ENCODE results near the gene OR2H1. TPM values are rescaled to one million over a fixed set of nuclear protein-coding genes. Genes with fewer than 3 reads are reported as not detected.

OR2H1 gene
- total and polyA plus RNA-seq, 8 donors: not detected

DNA sequence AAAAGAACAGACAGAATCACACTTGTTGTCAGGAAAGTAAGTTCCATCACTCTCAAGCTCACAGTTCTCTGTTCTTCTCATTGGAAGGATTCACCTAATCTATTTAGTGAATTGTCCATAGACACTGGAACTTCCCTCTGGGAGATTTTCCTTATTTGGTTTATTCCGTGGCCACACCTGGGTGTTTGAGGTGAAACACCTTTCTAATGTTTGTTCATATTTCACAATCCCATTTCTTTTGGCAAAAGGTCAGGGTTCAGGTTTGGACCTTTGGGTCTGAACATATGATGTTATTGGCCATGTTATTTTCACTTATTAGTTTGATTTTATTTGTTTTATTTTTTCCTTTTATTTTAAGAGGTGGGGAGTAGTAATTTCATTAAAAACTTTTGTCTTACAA, 26.8 kb downstream of the OR2H1 start:
- intact Hi-C loops (cut with DNase I; ENCODE audit: low total_unique reads): no loop called here
- H3K4me3 ChIP-seq: no peak overlapping the region
- no peaks in the 10 kb centered on the region for H3K4me1 ChIP-seq
- H3K27ac ChIP-seq: no peak overlapping the region
- TF ChIP-seq EP300 (IDR thresholded peaks at IDR 0.05) (no peak), CTCF (IDR thresholded peaks at IDR 0.05) (no peak), POLR2A (IDR thresholded peaks at IDR 0.05) (no peak), POLR2AphosphoS5 (IDR thresholded peaks at IDR 0.05) (no peak)
- peaks cover 0 to 7% (median 3%) of the 10 kb centered on the region in 4 donors for H3K9me3 ChIP-seq
- H3K27me3 ChIP-seq: no peaks in the 10 kb centered on the region
- 30 to 52% (median 40%) methylated on average over 1 of the region's 1 CpG for WGBS, 5 donors
- DNase-seq: no peak
- no peaks in the 10 kb centered on the region for H3K36me3 ChIP-seq

DNA sequence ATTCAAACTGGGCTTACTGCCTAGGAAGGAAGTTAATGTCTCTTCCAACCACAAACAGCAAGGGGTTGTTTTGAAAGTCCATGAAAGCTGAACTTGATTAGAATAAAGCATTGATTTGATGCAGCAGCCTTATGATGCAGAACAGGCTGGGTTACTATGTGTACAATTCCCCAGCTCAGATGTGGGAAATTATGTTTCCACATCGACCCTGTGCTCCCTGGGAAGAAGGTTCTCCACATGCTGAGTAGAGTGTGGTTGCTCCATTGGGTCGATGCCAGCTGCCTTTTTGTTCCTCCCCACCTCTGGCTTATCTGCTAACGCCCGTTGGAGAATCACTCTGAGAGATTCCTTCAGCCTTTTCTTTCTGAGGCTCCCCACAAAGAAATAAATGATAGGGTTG, 29.6 kb downstream of the OR2H1 start:
- Histone ChIP-seq H3K9me3 (peaks cover 0 to 7% (median 3%) of the 10 kb centered on the region in 4 donors), H3K36me3 (no peaks in the 10 kb centered on the region), H3K27ac (no peak overlapping the region), H3K27me3 (no peaks in the 10 kb centered on the region), H3K4me3 (no peak overlapping the region), H3K4me1 (no peaks in the 10 kb centered on the region)
- DNase-seq: no peak
- TF ChIP-seq POLR2A (IDR thresholded peaks at IDR 0.05) (no peak), EP300 (IDR thresholded peaks at IDR 0.05) (no peak), CTCF (IDR thresholded peaks at IDR 0.05) (no peak), POLR2AphosphoS5 (IDR thresholded peaks at IDR 0.05) (no peak)
- WGBS, 5 donors: 46 to 62% (median 56%) methylated on average over 4 of the region's 4 CpGs
- intact Hi-C loops (cut with DNase I; ENCODE audit: low total_unique reads): no loop called here

DNA sequence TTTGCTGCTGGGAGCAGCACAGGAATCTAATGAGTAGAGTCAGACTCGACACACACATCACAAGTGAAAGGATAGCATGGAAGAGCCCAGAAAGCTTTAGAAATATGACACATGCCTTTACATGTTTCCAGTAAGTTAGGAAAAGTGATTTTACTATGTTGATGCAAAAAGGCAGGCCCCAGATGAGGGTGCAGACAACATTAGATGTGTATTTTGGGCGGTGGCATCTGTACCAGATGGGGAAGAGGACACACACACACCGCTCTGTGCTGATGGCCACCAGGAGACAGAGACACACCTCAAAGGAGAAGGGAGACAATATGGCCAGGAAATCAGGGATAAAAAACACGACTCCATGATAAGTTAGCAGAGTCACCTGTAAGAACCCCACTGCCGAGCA, 30.2 kb downstream of the OR2H1 start:
- Histone ChIP-seq H3K9me3 (peaks cover 0 to 4% (median 1%) of the 10 kb centered on the region in 4 donors), H3K4me3 (no peak overlapping the region), H3K36me3 (no peaks in the 10 kb centered on the region), H3K27ac (no peak overlapping the region), H3K27me3 (no peaks in the 10 kb centered on the region), H3K4me1 (no peaks in the 10 kb centered on the region)
- DNase-seq: no peak
- 78 to 89% (median 82%) methylated on average over 5 of the region's 5 CpGs for WGBS, 5 donors
- intact Hi-C loops (cut with DNase I; ENCODE audit: low total_unique reads): no loop called here
- TF ChIP-seq POLR2A (IDR thresholded peaks at IDR 0.05) (no peak), EP300 (IDR thresholded peaks at IDR 0.05) (no peak), CTCF (IDR thresholded peaks at IDR 0.05) (no peak), POLR2AphosphoS5 (IDR thresholded peaks at IDR 0.05) (no peak)

- Histone ChIP-seq H3K9me3 (no peaks in the 10 kb centered on the region), H3K27me3 (no peaks in the 10 kb centered on the region), H3K27ac (no peak within 1 kb of the TSS), H3K4me1 (no peaks in the 10 kb centered on the region), H3K36me3 (no peaks in the 10 kb centered on the region), H3K4me3 (no peak within 1 kb of the TSS)
- 83 to 92% (median 89%) methylated on average over 2 of the region's 2 CpGs for WGBS, 5 donors
- intact Hi-C loops (cut with DNase I; ENCODE audit: low total_unique reads): no loop called here
- TF ChIP-seq POLR2A (IDR thresholded peaks at IDR 0.05) (no peak), CTCF (IDR thresholded peaks at IDR 0.05) (no peak), POLR2AphosphoS5 (IDR thresholded peaks at IDR 0.05) (no peak), EP300 (IDR thresholded peaks at IDR 0.05) (no peak)
- DNase-seq: no peak
Measured at GRCh38 chr6:29487660-29488059, 30.7 kb downstream of the OR2H1 start, which contains the start of gene MAS1L. Gene MAS1L, minus strand, starts transcription at chr6:29487956. Its CDS starts 54 bp downstream, at chr6:29487902.
